H1 (cell line): ENCODE measurements around the gene ABI3. TPM values are rescaled to one million over a fixed set of nuclear protein-coding genes. Genes with fewer than 3 reads are reported as not detected.

Experiments
- CTCF ChIA-PET: fragments of 300-600 bp; sonication (Branson Sonifier 250); formaldehyde crosslinking; loops from one replicate; lab custom pipeline; 2021; ENCODE audit not compliant: partially characterized antibody; lab: Charles Lee
- POLR2A ChIA-PET: fragments of 300-600 bp; sonication (Branson Sonifier 250); formaldehyde crosslinking; loops from one replicate; lab custom pipeline; 2021; ENCODE audit warnings: inconsistent platforms; ENCODE audit not compliant: partially characterized antibody; lab: Charles Lee
- DNase-seq, 2 experiments: peaks; one replicate each; pipeline versions ENCODE4 v3.0.0 to v3.0.0-alpha.2; 2010 to 2022; ENCODE audit warnings: low spot score in 2 of 2, low read depth in 1 of 2, mixed read lengths in 1 of 2
- FAIRE-seq: peaks from 2 replicates; lab custom pipeline; 2011; peaks lifted over from hg19 to GRCh38; lab: Jason Lieb, UNC
- H2AFZ ChIP-seq: 2 replicates; pipeline ENCODE4 v1.8.1; 2012; ENCODE audit warnings: low read length, inconsistent platforms
- H2AK5ac ChIP-seq: 2 replicates; pipeline ENCODE4 v1.6.1; 2013; ENCODE audit warnings: low read depth, low read length
- H2BK120ac ChIP-seq: replicated peaks from 2 replicates; pipeline ENCODE3; 2013; ENCODE audit warnings: low read depth, low read length, inconsistent platforms
- H2BK12ac ChIP-seq: 2 replicates; pipeline ENCODE4 v1.6.1; 2013; ENCODE audit warnings: low read depth, low read length
- H2BK15ac ChIP-seq: 2 replicates; pipeline ENCODE4 v1.6.1; 2013; ENCODE audit warnings: low read length
- H2BK20ac ChIP-seq: 2 replicates; pipeline ENCODE4 v1.6.1; 2013; ENCODE audit warnings: low read length
- H2BK5ac ChIP-seq: 2 replicates; pipeline ENCODE4 v1.6.1; 2013; ENCODE audit warnings: low read depth, low read length
- H3K14ac ChIP-seq: 2 replicates; pipeline ENCODE4 v1.6.1; 2013; ENCODE audit warnings: inconsistent platforms; ENCODE audit not compliant: insufficient read length
- H3K18ac ChIP-seq: 2 replicates; pipeline ENCODE4 v1.6.1; 2013; ENCODE audit warnings: low read length; ENCODE audit errors: extremely low read depth
- H3K23ac ChIP-seq: 2 replicates; pipeline ENCODE4 v1.6.1; 2013; ENCODE audit warnings: inconsistent platforms; ENCODE audit not compliant: insufficient read length
- H3K23me2 ChIP-seq: 2 replicates; pipeline ENCODE4 v1.6.1; 2013; ENCODE audit warnings: low read depth, low read length
- H3K27ac ChIP-seq: 2 replicates; pipeline ENCODE4 v1.6.1; 2011; ENCODE audit warnings: low read depth, low read length, inconsistent platforms
- H3K27me3 ChIP-seq, 4 experiments: replicated peaks in 1 of 4; 1 replicate in 1 of 4; 2 replicates in 3 of 4; pipeline versions ENCODE4 v1.6.1 to v1.8.1; 2011 to 2013; ENCODE audit warnings: low read length in 3 of 4, mild to moderate bottlenecking in 3 of 4, inconsistent platforms in 2 of 4, mixed read lengths in 2 of 4, moderate library complexity in 1 of 4; ENCODE audit not compliant: control insufficient read depth in 3 of 4, insufficient read depth in 3 of 4; ENCODE audit errors: extremely low read depth in 1 of 4
- H3K36me3 ChIP-seq, 4 experiments: 2 replicates each; pipeline versions ENCODE4 v1.6.1 to v1.8.1; 2011 to 2013; ENCODE audit warnings: mild to moderate bottlenecking in 4 of 4, low read length in 3 of 4, moderate library complexity in 2 of 4, control low read depth in 1 of 4, inconsistent platforms in 1 of 4; ENCODE audit not compliant: insufficient read depth in 4 of 4, control insufficient read depth in 2 of 4
- H3K4ac ChIP-seq: replicated peaks from 2 replicates; pipeline ENCODE3; 2013; ENCODE audit warnings: low read length, low read depth, mixed read lengths, inconsistent platforms; ENCODE audit not compliant: insufficient read length
- H3K4me1 ChIP-seq, 4 experiments: replicated peaks in 1 of 4; 1 replicate in 1 of 4; 2 replicates in 3 of 4; pipeline versions ENCODE4 v1.6.1 to v1.8.1; 2011 to 2013; ENCODE audit warnings: low read length in 3 of 4, inconsistent platforms in 2 of 4, mixed read lengths in 1 of 4; ENCODE audit not compliant: insufficient read depth in 4 of 4, control insufficient read depth in 3 of 4
- H3K4me2 ChIP-seq, 2 experiments: 2 replicates each; pipeline versions ENCODE4 v1.6.1 to v1.8.1; 2011 to 2013; ENCODE audit warnings: low read depth in 2 of 2, low read length in 2 of 2, control low read depth in 1 of 2, inconsistent platforms in 1 of 2, mild to moderate bottlenecking in 1 of 2; ENCODE audit not compliant: insufficient read depth in 1 of 2
- H3K4me3 ChIP-seq, 4 experiments: fragments of 200-600, 300-600 bp in 1 of 4; sonication (generic), shearing (Covaris generic), sonication (Bioruptor Twin) in 1 of 4; 2 replicates each; pipeline versions ENCODE4 v1.5.1 to v1.8.1; 2011 to 2016; ENCODE audit warnings: low read length in 4 of 4, low read depth in 3 of 4, control low read depth in 2 of 4, inconsistent platforms in 2 of 4, mild to moderate bottlenecking in 2 of 4, mixed read lengths in 1 of 4, moderate library complexity in 1 of 4; ENCODE audit not compliant: insufficient read depth in 2 of 4; ENCODE audit errors: extremely low read depth in 1 of 4
- H3K56ac ChIP-seq: replicated peaks from 2 replicates; pipeline ENCODE3; 2013; ENCODE audit warnings: low read depth, mild to moderate bottlenecking, mixed read lengths, low read length, inconsistent platforms; ENCODE audit not compliant: insufficient read length
- H3K79me1 ChIP-seq: 2 replicates; pipeline ENCODE4 v1.6.1; 2013; ENCODE audit warnings: low read depth, low read length, control low read depth
- H3K79me2 ChIP-seq, 2 experiments: 2 replicates each; pipeline versions ENCODE4 v1.6.1 to v1.8.1; 2012 to 2013; ENCODE audit warnings: low read length in 2 of 2, mild to moderate bottlenecking in 2 of 2, inconsistent platforms in 1 of 2; ENCODE audit not compliant: insufficient read depth in 2 of 2, control insufficient read depth in 1 of 2
- H3K9ac ChIP-seq, 4 experiments: replicated peaks in 1 of 4; 1 replicate in 1 of 4; 2 replicates in 3 of 4; pipeline versions ENCODE4 v1.6.1 to v1.8.1; 2011 to 2013; ENCODE audit warnings: low read depth in 3 of 4, low read length in 3 of 4, control low read depth in 2 of 4, mild to moderate bottlenecking in 2 of 4, moderate library complexity in 2 of 4, inconsistent platforms in 1 of 4; ENCODE audit errors: extremely low read depth in 1 of 4
- H3K9me3 ChIP-seq, 2 experiments: 2 replicates each; pipeline versions ENCODE4 v1.6.1 to v1.8.1; 2012 to 2013; ENCODE audit warnings: mild to moderate bottlenecking in 2 of 2, moderate library complexity in 2 of 2, control low read depth in 1 of 2, inconsistent platforms in 1 of 2, low read depth in 1 of 2, low read length in 1 of 2, mixed read lengths in 1 of 2; ENCODE audit not compliant: insufficient read depth in 2 of 2
- H4K20me1 ChIP-seq, 2 experiments: replicated peaks in 1 of 2; 2 replicates each; pipeline versions ENCODE3 to v1.8.1; 2011 to 2013; ENCODE audit warnings: inconsistent platforms in 2 of 2, low read length in 2 of 2, mild to moderate bottlenecking in 1 of 2; ENCODE audit not compliant: insufficient read depth in 2 of 2, control insufficient read depth in 1 of 2
- H4K5ac ChIP-seq: 2 replicates; pipeline ENCODE4 v1.6.1; 2013; ENCODE audit warnings: low read length, low read depth, mixed read lengths, inconsistent platforms; ENCODE audit not compliant: insufficient read length
- H4K8ac ChIP-seq: 2 replicates; pipeline ENCODE4 v1.8.0; 2013; ENCODE audit warnings: mild to moderate bottlenecking, moderate library complexity, low read length, inconsistent platforms; ENCODE audit not compliant: insufficient read depth; ENCODE audit errors: extremely low read depth
- H4K91ac ChIP-seq: replicated peaks from 2 replicates; pipeline ENCODE3; 2013; ENCODE audit warnings: low read length, mixed read lengths, inconsistent platforms; ENCODE audit not compliant: insufficient read length
- BACH1 ChIP-seq: IDR thresholded peaks from 2 replicates; pipeline ENCODE4 v1.6.1; 2012; ENCODE audit warnings: low read length, improper control_type of control experiment
- GTF2F1 ChIP-seq: IDR thresholded peaks from 2 replicates; pipeline ENCODE4 v1.6.1; 2012; ENCODE audit warnings: low read depth, low read length, improper control_type of control experiment, borderline replicate concordance
- JUN ChIP-seq: IDR thresholded peaks from 2 replicates; pipeline ENCODE4 v1.6.1; 2011; ENCODE audit warnings: low read depth, mild to moderate bottlenecking, improper control_type of control experiment, low read length
- KDM1A ChIP-seq: fragments of 200-600, 300-600 bp; sonication (generic); IDR thresholded peaks from 2 replicates; pipeline ENCODE4 v1.7.1; 2016; ENCODE audit warnings: mild to moderate bottlenecking, low read length, borderline replicate concordance
- KDM5A ChIP-seq: fragments of 200-600 bp; IDR thresholded peaks from 2 replicates; pipeline ENCODE4 v1.7.1; 2012; ENCODE audit warnings: mild to moderate bottlenecking, low read length, inconsistent platforms, mixed read lengths
- PHF8 ChIP-seq: fragments of 200-600 bp; sonication (generic); conservative IDR thresholded peaks from 2 replicates; pipeline ENCODE4 v1.7.1; 2012; ENCODE audit warnings: low read depth, mild to moderate bottlenecking, inconsistent platforms, low read length, moderate library complexity
- RNF2 ChIP-seq: fragments of 200-900, 300-1000 bp; sonication (generic); IDR thresholded peaks from 2 replicates; pipeline ENCODE4 v1.7.1; 2016; ENCODE audit warnings: borderline replicate concordance, low read depth, mild to moderate bottlenecking, antibody characterized with exemption, low read length; ENCODE audit not compliant: poor library complexity, severe bottlenecking; ENCODE audit errors: missing control alignments
- SIRT6 ChIP-seq: IDR thresholded peaks from one replicate; pipeline ENCODE4 v1.7.1; 2012; ENCODE audit warnings: low read length, inconsistent platforms
- SP2 ChIP-seq: IDR thresholded peaks from 2 replicates; pipeline ENCODE4 v1.6.1; 2012; ENCODE audit warnings: mild to moderate bottlenecking, low read length, inconsistent platforms
- SP4 ChIP-seq: IDR thresholded peaks from 2 replicates; pipeline ENCODE4 v1.6.1; 2012; ENCODE audit warnings: low read length, inconsistent platforms
- TAF1 ChIP-seq: IDR thresholded peaks from 2 replicates; pipeline ENCODE4 v1.6.1; 2011; ENCODE audit warnings: mild to moderate bottlenecking, low read depth, low read length
- WGBS, 2 experiments: shearing (Covaris generic) in 1 of 2; methylation state at CpG; one replicate each; pipeline versions ENCODE4 v1.1.6 to v1.1.7; 2013 to 2015; ENCODE audit warnings: low lambda C conversion rate in 2 of 2, mixed read lengths in 2 of 2, inconsistent platforms in 1 of 2, low coverage in 1 of 2, missing lambda C conversion rate in 1 of 2; ENCODE audit not compliant: insufficient replicate concordance in 2 of 2, insufficient coverage in 1 of 2, insufficient read length in 1 of 2; ENCODE audit errors: extremely low coverage in 1 of 2, missing lambda C conversion rate in 1 of 2; 5-methylcytosine and 5-hydroxymethylcytosine counted together
- polyA plus RNA-seq, 7 experiments: library from polyadenylated mRNA; depleted of rRNA in 3 of 7; stranded (reverse) in 5 of 7; unstranded in 2 of 7; fragments of >200 nt in 5 of 7; fragments of 200-250 nt in 2 of 7; gene quantifications; 1 replicate in 5 of 7; 2 replicates in 1 of 7; 4 replicates in 1 of 7; pipeline versions ENCODE4 v1.2.1 to v1.2.3, GENCODE V29; 2011 to 2013; ENCODE audit warnings: missing spikeins in 2 of 7, mixed read lengths in 2 of 7
- total RNA-seq: library from RNA; stranded (reverse); fragmentation: NEBNext Ultra II Directional; extraction: Animal tissue kit (Norgen Biotek cat#: 25700); gene quantifications from 2 replicates; pipeline ENCODE4 v1.2.1, GENCODE V29; 2021

Gene ABI3
- total and polyA plus RNA-seq, 2 of the 8 experiments (the other 6 are each of a cell fraction or from before 2014, with no cell fraction given): 1.3 to 2.5 TPM

DNA sequence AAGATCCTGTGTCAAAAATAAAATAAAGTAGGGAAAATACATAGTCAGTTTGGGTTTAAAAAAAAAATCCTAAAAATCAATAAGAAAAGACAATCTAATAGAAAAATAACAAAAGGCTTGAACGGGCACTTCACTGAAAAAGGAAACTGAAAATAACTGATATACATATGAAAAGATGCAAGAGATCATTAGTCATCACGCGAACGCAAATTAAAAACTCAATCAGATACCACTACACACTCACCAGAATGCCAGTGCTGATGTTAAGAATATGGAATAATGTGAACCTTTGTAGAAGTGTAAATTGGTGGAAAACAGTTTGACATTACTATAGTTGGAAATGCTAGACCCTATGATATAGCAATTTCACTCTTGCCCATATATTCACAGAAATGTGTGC lies 14.8 kb upstream of the ABI3 start:
- no peak for FAIRE-seq
- H3K27ac ChIP-seq: no peak overlapping the region
- H2AK5ac ChIP-seq: no peak overlapping the region
- no peak overlapping the region for H3K18ac ChIP-seq
- H3K56ac ChIP-seq: no peak overlapping the region
- H3K4ac ChIP-seq: no peak overlapping the region
- no peaks in the 10 kb centered on the region for H3K9me3 ChIP-seq
- H3K27me3 ChIP-seq: no peaks in the 10 kb centered on the region; a peak in 1 of 7 replicates
- no peak overlapping the region for H3K23ac ChIP-seq
- H3K4me2 ChIP-seq: no peak overlapping the region
- H3K36me3 ChIP-seq: no peaks in the 10 kb centered on the region
- 81% methylated on average over 4 of the region's 4 CpGs; no CpG with 5 or more reads in 1 of the 2 experiments for WGBS, 2 experiments
- ChIA-PET CTCF (interaction anchor here (1.2 to 2.4 kb wide), 3 partner anchors 10 to 32 kb away, joined by 3 to 6 read pairs (median 5); no protein-coding TSS in a partner anchor), POLR2A (interaction anchor here (3.3 kb wide), 1 partner anchor 12 kb away, joined by 9 read pairs; no protein-coding TSS in a partner anchor)
- no peaks in the 10 kb centered on the region for H4K20me1 ChIP-seq
- no peak overlapping the region for H2BK12ac ChIP-seq
- no peak overlapping the region for H3K9ac ChIP-seq
- H4K91ac ChIP-seq: no peak overlapping the region
- no peaks in the 10 kb centered on the region for H3K79me2 ChIP-seq
- H3K23me2 ChIP-seq: peaks cover 13% of the 10 kb centered on the region
- no peaks in the 10 kb centered on the region for H3K79me1 ChIP-seq
- TF ChIP-seq JUN (no peak), PHF8 (no peak), BACH1 (no peak), RNF2 (no peak), SP2 (no peak), KDM1A (no peak), TAF1 (no peak), SIRT6 (no peak), SP4 (no peak), GTF2F1 (no peak), KDM5A (no peak)
- no peak overlapping the region for H2AFZ ChIP-seq
- H2BK15ac ChIP-seq: no peak overlapping the region
- peaks cover 0 to 3% (median 1%) of the 10 kb centered on the region in 4 experiments; a peak in 1 of 7 replicates for H3K4me1 ChIP-seq
- H2BK120ac ChIP-seq: no peak overlapping the region
- DNase-seq: no peak
- H2BK5ac ChIP-seq: no peak overlapping the region
- H3K14ac ChIP-seq: no peak overlapping the region
- H3K4me3 ChIP-seq: no peak overlapping the region
- H4K5ac ChIP-seq: no peak overlapping the region
- H2BK20ac ChIP-seq: no peak overlapping the region
- H4K8ac ChIP-seq: no peak overlapping the region
